HL-60 (cell line): ENCODE measurements around the gene SEC22C.

ENCODE experiments used
- DNase-seq, 2 experiments: peaks; one replicate each; pipeline ENCODE4 v3.0.0-alpha.2; 2010 to 2020; ENCODE audit warnings: low read depth in 1 of 2, low spot score in 1 of 2
- H3K27ac ChIP-seq: fragments of 250-450 bp; sonication (Bioruptor Pico); replicated peaks from 2 replicates; pipeline ENCODE4 v1.5.1; 2020; ENCODE audit warnings: mild to moderate bottlenecking, moderate library complexity
- H3K27me3 ChIP-seq: fragments of 250-450 bp; sonication (Bioruptor Pico); 2 replicates; pipeline ENCODE4 v1.5.1; 2021; ENCODE audit warnings: mild to moderate bottlenecking, moderate library complexity; ENCODE audit not compliant: insufficient read depth, poor library complexity, severe bottlenecking
- H3K4me3 ChIP-seq: replicated peaks from 2 replicates; pipeline ENCODE4 v1.5.1; 2011; ENCODE audit warnings: mild to moderate bottlenecking, control low read depth, low read length; ENCODE audit not compliant: insufficient read depth
- CTCF ChIP-seq: IDR thresholded peaks from one replicate; pipeline ENCODE4 v1.5.1; 2011; ENCODE audit warnings: low read length, control low read depth, inconsistent platforms; ENCODE audit not compliant: insufficient read depth
- GABPA ChIP-seq: IDR thresholded peaks from 2 replicates; pipeline ENCODE4 v1.6.1; 2012; ENCODE audit warnings: low read depth
- POLR2AphosphoS5 ChIP-seq: IDR thresholded peaks from 2 replicates; pipeline ENCODE4 v1.6.1; 2012; ENCODE audit warnings: low read depth
- REST ChIP-seq: IDR thresholded peaks from 2 replicates; pipeline ENCODE4 v1.6.1; 2012; ENCODE audit warnings: low read depth; ENCODE audit not compliant: insufficient replicate concordance
- SPI1 ChIP-seq: IDR thresholded peaks from 2 replicates; pipeline ENCODE4 v1.6.1; 2012; ENCODE audit warnings: low read depth, mild to moderate bottlenecking, borderline replicate concordance

Gene SEC22C

DNA sequence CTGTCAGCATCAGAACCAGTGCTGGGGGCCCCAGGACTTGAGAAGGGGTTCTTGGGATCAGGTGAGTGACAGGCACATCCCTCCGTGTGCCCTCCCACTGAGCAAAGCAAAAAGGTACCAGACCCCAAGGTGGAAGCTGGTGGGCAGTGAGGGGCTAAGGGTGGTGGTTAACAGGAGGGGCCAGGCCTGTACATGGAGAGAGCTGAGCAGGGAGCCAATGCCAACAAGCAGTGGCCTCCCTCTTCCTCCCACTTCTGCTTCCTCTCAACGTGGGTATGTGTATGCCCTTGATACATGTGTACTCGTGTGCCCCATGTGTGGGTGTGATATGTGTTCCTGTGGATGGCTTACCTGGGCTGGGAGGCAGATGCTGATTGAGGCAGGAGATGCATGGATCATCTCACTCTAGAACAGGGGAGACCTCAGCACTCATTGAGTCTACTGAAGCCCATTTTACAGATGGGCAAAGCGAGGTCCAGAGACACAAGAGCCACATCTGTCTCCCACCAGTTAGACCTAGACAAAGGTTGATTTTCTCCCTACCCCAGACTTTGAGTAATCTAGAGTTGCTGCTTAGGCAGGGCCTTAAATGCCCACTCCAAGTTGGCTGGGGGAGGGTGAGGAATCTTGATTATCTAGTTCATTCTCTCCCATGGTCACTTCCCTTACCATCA, 78.4 kb downstream of the SEC22C start:
- DNase-seq = no peak
- H3K4me3 ChIP-seq = no peak overlapping the region
- no peak overlapping the region for H3K27ac ChIP-seq
- peaks cover 29% of the 10 kb centered on the region for H3K27me3 ChIP-seq
- TF ChIP-seq GABPA (no peak), CTCF (no peak), POLR2AphosphoS5 (no peak), REST (no peak), SPI1 (no peak)

DNA sequence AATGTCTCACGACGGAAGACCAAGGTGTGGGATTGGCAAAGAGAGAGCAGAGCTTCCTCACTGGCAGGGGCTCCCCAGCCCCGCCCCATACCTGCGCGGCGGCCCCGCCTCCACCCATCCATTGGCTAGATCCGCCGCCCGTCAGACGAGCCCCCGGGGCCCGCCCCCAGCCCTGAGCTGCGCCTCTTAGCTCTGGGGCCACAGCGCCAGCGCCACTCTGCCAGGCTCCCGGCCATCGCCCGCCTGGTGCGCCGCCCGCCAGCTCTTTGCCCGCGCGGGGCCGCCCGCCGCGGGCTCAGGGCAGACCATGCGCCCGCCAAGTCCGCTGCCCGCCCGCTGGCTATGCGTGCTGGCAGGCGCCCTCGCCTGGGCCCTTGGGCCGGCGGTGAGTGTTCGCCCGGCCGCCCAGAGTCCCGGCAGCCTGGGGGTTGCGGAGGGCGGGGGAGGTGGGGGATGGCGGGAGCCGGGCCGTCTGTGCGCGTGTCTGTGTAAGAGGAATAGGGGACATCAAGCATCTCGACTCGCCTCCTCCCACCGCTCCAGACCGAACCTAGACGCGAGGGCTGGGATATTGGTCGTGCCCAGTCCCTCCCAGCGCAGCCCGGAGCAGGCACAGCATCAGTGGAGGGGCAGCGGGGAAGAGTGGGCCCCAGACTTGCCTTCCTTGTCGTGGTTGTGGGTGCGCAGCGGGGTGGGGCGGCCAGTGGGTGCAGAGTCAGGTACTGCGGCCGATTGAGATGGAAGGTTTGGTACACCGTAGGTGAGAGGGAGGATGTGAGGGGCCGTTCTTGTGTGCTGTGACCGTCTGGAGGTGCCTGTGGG, 79.1 kb downstream of the SEC22C start, which contains the start of gene VIPR1:
Gene VIPR1, plus strand, starts transcription at position 215 of the 822 bp plus-strand sequence. Its CDS starts 93 bp downstream, at position 308.
- Histone ChIP-seq H3K4me3 (peak within 1 kb of the TSS; percentile 38), H3K27ac (no peak within 1 kb of the TSS), H3K27me3 (peaks cover 29% of the 10 kb centered on the region)
- peak in 1 of 2 experiments; percentile 52 for DNase-seq
- TF ChIP-seq REST (no peak), CTCF (no peak), GABPA (no peak), SPI1 (no peak), POLR2AphosphoS5 (no peak)

- Histone ChIP-seq H3K4me3 (peak overlapping the region; percentile 38), H3K27ac (no peak overlapping the region), H3K27me3 (peaks cover 29% of the 10 kb centered on the region)
- TF ChIP-seq GABPA (no peak), POLR2AphosphoS5 (no peak), CTCF (peak; percentile 60), SPI1 (0 out of 2 replicates have a peak, but pooled peaks have one; percentile 7), REST (no peak)
- peak in 1 of 2 experiments; percentile 25 for DNase-seq
Measured at GRCh38 chr3:42501681-42502428, 79.9 kb downstream of the SEC22C start.
